Subcutaneous adipose tissue (tissue), 4 donors: Measurements from ENCODE around the gene FKBP10. TPM values are rescaled to one million over a fixed set of nuclear protein-coding genes. Genes with fewer than 3 reads are reported as not detected.

Experiments
- total RNA-seq, 4 donors: library from RNA; depleted of rRNA; stranded (reverse); fragments of >200 nt; gene quantifications; one replicate each; pipeline ENCODE4 v1.1.0, GENCODE V29; 2016
- TF ChIP-seq, protein P1 (sequence below): fragments of 450-650 bp; IDR thresholded peaks from one replicate; pipeline ENCODE4 v1.5.1; 2016; ENCODE audit warnings: low read depth, mild to moderate bottlenecking, control low read depth, antibody characterized with exemption, moderate library complexity

The FKBP10 gene
- total RNA-seq, 4 donors from 2014 or later, result 13.7 to 34.8 (median 23.1) TPM

DNA sequence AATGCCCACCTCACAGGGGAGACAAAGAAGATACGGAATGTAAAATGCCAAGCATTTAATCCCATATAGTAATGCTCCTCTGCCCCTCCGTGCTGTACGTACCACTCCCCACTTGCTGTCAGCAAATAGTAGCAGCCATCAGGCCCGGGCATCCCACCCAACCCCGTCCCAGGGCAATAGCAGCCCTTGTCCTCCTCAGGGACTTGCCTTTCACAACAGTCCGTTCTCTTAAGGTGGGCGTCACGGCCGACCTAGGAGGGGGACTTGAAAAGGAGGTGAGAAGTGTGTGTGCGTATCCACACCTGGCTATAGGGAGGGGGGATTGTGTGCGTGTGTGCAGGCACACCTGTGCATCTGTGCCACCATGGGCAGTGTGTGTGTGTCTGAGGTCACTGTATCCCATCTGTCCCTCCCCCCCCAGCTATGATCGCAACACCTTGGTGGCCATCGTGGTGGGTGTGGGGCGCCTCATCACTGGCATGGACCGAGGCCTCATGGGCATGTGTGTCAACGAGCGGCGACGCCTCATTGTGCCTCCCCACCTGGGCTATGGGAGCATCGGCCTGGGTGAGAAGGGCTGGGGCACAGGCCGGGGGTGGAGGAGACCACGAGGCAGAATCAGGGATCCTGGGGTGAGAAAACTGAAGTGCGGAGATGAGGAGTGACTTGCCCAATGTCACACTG, 4.0 kb downstream of the FKBP10 start:
- TF ChIP-seq, protein P1, sequence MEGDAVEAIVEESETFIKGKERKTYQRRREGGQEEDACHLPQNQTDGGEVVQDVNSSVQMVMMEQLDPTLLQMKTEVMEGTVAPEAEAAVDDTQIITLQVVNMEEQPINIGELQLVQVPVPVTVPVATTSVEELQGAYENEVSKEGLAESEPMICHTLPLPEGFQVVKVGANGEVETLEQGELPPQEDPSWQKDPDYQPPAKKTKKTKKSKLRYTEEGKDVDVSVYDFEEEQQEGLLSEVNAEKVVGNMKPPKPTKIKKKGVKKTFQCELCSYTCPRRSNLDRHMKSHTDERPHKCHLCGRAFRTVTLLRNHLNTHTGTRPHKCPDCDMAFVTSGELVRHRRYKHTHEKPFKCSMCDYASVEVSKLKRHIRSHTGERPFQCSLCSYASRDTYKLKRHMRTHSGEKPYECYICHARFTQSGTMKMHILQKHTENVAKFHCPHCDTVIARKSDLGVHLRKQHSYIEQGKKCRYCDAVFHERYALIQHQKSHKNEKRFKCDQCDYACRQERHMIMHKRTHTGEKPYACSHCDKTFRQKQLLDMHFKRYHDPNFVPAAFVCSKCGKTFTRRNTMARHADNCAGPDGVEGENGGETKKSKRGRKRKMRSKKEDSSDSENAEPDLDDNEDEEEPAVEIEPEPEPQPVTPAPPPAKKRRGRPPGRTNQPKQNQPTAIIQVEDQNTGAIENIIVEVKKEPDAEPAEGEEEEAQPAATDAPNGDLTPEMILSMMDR, result no peak

DNA sequence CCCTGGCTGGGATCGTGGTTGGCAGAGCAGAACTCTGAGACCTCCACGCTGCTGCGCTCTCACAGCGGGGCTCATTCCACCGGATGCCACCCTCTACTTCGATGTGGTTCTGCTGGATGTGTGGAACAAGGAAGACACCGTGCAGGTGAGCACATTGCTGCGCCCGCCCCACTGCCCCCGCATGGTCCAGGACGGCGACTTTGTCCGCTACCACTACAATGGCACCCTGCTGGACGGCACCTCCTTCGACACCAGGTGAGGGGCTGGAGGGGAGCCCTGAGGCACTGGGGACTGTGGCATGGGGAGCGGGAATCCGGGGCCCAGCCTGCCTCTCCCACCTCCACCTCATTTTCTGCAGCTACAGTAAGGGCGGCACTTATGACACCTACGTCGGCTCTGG, 5.2 kb downstream of the FKBP10 start:
- TF ChIP-seq, protein P1, result no peak

DNA sequence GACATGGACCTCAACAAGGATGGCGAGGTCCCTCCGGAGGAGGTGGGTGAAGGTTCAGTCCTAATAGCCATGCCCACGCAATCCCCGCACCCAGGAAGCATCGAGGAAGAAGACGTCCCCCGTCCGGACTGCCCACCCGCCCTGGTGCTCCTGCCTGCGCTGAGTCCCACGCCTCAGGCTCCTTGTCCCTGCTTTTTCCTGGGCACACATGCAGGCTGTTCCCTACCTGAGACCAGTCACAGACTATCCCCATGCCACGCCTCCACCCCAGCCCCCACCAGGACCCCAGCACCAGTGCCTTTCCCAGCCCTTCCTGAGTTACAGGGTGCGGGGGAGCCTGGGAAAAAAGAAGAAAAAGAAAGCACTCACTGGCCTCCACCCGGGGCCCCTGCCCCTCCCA, 9.0 kb downstream of the FKBP10 start:
- TF ChIP-seq, protein P1, result no peak

DNA sequence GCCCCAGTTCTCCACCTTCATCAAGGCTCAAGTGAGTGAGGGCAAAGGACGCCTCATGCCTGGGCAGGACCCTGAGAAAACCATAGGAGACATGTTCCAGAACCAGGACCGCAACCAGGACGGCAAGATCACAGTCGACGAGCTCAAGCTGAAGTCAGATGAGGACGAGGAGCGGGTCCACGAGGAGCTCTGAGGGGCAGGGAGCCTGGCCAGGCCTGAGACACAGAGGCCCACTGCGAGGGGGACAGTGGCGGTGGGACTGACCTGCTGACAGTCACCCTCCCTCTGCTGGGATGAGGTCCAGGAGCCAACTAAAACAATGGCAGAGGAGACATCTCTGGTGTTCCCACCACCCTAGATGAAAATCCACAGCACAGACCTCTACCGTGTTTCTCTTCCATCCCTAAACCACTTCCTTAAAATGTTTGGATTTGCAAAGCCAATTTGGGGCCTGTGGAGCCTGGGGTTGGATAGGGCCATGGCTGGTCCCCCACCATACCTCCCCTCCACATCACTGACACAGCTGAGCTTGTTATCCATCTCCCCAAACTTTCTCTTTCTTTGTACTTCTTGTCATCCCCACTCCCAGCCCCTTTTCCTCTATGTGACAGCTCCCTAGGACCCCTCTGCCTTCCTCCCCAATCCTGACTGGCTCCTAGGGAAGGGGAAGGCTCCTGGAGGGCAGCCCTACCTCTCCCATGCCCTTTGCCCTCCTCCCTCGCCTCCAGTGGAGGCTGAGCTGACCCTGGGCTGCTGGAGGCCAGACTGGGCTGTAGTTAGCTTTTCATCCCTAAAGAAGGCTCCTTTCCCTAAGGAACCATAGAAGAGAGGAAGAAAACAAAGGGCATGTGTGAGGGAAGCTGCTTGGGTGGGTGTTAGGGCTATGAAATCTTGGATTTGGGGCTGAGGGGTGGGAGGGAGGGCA, 9.7 kb downstream of the FKBP10 start:
- TF ChIP-seq, protein P1, result no peak

DNA sequence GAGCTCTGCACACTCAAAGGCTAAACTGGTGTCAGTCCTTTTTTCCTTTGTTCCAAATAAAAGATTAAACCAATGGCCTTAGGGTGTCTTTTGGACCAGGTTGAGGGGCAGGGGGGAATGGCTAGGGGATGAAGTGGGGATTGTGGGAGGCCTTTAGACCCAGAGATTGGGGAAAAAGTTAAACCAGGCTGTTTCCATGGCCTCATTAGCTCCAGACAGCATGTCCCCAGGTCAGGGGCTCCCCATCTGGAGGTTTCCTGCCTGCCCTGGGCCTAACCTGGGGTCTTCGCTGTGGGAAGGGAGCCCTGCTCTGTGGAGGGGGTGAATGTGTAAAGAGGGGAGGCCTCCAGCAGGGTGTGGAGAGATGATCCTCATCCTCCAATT, 10.3 kb downstream of the FKBP10 start:
- TF ChIP-seq, protein P1, result no peak

DNA sequence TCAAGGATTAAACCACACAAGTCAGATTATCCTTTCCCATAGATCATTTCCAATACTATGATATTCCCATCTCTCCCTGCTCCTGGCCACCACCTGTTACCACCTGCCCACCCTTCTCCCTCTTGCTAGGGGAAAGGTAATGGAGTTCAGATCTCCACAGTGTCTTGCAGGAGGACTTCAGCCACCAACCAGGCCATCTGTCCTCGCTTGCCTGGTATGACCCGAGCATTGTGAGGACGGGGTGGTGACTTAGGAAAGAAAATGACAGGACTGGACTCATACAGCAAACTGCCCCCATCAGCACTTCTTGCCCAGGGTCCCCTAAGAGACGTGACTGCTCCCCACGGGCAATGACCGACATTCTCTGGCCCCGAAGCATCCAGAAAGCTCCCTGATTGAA, 10.8 kb downstream of the FKBP10 start:
- TF ChIP-seq, protein P1, result no peak

DNA sequence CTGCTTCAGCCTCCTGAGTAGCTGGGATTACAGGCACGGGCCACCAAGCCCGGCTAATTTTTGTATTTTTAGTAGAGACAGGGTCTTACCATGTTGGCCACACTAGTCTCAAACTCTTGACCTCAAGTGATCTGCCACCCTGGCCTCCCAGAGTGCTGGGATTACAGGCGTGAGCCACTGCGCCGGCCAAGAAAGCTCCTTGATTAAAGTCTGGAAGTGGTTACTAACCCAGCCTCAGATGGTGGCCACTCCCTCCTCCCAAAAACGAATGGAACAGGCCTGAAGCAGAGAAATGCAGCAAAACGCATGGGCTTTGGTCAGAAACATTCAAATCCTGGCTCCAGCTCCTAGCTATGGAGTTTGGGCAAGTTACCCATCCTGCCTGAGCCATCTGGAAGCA, 11.3 kb downstream of the FKBP10 start:
- TF ChIP-seq, protein P1, result no peak
